Suppressor macrophage treated with lipopolysaccharide for 1 hour (primary cell): Measurements from ENCODE around the gene ELL2.

Experiments
- DNase-seq, 3 donors: peaks; one replicate each; pipeline ENCODE4 v3.0.0-alpha.2; 2020 to 2022

ELL2 gene

DNA sequence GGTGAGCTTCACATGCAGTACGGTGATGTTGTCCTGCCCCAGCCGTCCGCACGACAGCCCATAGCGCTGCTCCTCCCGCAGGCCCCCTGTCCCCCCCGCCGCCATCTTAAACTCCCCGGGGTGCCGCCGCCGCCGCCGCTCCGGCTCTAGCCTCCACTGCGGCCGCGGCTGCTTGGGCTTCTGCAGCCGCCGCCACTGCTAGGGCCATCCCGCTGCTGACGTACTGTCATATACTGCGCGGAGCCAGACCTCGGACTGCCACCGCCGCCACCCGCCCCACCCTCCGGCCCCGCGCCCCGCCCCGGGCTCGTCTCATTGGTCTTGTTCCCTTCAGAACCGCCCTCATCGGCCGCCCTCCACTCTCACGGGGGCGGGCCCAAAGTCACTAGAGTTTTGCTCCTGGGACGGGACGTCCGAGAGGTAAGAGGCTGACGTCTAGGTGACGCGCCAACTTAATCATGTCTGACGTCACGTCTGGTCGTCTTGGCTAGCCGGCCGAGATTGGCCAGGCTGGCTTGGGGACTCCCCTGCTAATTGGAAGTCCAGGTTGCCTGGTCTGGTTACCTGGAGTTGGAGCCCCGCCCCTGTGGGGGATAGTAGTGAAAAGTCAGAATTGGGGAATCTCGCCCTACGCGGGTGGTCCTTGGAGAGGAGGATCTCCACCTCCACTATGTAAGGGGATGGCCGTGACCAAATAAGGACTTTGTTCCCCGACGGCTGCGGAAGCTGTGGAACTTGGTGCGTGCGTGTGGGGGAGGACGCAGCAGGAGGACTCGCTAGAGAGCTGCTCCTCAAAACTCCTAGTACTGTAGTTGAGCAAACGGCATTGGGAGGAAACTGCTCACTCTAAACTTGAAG is at the start of gene ELL2:
Gene ELL2 (minus strand): TSS at position 235 of the 858 bp plus-strand sequence. CDS start 130 bp downstream, at position 105.
- DNase-seq = peak; percentile 100

DNA sequence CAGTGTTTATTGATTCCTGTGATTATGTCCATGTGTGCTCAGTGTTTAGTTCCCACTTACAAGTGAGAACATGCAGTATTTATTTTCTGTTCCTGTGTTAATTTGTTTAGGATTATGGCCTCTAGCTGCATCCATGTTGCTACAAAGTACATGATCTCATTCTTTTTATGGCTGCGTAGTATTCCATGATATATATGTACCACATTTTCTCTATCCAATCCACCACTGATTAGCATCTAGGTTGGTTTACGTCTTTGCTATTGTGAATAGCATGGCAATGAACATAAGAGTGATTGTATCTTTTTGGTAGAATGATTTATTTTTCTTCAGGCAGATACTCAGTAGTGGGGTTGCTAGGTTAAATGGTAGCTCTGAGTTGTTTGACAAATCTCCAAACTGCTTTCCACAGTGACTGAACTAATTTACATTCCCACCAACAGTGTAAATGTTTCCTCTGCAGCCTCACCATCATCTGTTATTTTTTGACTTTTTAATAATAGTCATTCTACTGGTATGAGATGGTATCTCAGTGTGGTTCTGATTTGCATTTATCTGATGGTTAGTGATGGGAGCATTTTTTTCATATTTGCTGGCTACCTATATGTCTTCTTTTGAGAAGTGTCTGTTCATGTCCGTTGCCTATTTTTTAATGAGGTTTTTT is 47.5 kb upstream of the ELL2 start:
- no peak for DNase-seq

DNA sequence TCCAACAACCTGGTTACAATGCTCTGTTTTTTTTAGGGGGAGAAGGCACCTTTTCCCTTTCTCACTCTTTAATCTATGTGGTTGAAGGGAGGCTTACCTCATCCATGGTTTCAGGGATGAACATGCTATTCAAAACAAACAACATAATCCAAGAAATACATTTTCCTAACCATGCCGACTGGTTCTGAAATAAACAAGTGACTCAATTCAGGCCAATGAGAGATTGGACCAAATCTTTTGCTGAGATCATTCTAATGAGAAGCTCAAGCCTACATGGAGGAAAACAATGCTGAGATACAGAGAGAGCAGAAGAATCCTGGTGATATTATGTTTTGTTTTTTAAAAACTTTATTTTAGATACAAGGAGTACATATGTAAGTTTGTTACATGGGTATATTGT is 46.8 kb upstream of the ELL2 start:
- DNase-seq = no peak

- no peak for DNase-seq
Measured at GRCh38 chr5:96007051-96007450, 45.4 kb upstream of the ELL2 start.

DNA sequence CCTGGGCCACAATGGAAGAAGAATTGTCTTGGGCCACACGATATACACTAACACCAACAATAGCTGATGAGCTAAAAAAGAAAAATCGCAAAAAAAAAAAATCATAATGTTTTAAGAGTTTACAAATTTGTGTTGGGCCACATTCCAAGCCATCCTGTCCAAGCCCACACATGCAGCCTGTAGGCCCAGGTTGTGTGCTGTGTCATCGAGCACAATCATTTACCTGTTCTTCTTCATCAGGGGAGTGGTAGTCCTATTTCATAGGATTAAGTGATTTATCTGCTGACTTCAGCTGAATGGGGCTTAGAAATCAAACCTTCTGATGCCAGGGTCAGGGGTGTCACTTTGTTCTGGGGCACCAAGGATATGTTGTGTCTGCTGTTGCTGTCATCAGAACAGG is 44.6 kb upstream of the ELL2 start:
- DNase-seq = no peak

- no peak for DNase-seq
Measured at GRCh38 chr5:96004754-96005153, 43.1 kb upstream of the ELL2 start.

GRCh38 chr5:96004087-96004486 is 42.4 kb upstream of the ELL2 start:
- no peak for DNase-seq

- no peak for DNase-seq
Measured at GRCh38 chr5:96001262-96001661, 39.6 kb upstream of the ELL2 start.

GRCh38 chr5:96000308-96000707 is 38.7 kb upstream of the ELL2 start:
- no peak for DNase-seq

- DNase-seq = no peak
Measured at GRCh38 chr5:95996904-95997723, 35.5 kb upstream of the ELL2 start.

DNA sequence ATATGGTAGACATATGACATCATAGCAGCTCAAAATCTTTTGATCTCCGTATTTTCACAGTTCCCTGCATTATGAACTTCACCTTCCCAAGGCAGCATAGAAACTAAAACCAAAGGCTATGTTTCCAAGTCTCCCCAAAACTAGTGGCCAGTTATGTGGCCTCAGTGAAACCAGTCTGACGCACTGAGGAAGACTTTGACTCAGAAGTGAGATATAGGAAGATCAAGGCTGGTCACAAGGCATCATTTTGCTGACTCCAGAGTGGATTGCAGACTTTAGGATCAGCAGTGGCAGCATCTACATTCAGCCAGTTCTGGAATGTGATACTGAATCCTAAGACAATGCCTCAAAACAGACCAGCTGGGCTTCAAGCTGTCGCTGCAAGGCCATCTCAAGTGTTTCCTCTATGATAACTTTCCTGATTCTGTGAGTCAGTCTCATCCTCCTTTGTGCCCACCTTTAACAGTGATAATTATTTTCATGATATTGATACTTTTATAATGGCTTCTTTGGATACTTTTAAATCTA is 34.4 kb upstream of the ELL2 start:
- no peak for DNase-seq

DNA sequence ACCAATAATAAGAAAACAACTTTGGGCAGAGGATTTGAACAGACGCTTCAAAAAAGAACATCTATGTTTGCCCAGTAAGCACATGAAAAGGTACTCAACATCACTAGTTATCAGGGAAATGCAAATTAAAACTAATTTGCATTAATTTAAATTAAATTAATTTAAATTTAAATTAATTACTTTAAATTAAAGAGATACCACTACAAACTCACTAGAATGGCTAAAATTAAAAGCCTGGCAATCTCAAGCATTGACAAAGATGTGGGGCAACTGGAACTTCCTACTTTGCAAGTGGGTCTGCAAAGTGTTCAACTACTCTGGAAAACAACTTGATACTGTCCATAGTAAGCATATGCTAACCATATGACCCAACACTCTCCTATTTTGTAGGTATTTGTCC is 32.1 kb upstream of the ELL2 start:
- DNase-seq = no peak

- no peak for DNase-seq
Measured at GRCh38 chr5:95993266-95993665, 31.6 kb upstream of the ELL2 start.

GRCh38 chr5:95989283-95990048 is 27.8 kb upstream of the ELL2 start:
- DNase-seq = no peak

GRCh38 chr5:95988877-95989276 is 27.2 kb upstream of the ELL2 start:
- DNase-seq = no peak

- no peak for DNase-seq
Measured at GRCh38 chr5:95988094-95988493, 26.4 kb upstream of the ELL2 start.

DNA sequence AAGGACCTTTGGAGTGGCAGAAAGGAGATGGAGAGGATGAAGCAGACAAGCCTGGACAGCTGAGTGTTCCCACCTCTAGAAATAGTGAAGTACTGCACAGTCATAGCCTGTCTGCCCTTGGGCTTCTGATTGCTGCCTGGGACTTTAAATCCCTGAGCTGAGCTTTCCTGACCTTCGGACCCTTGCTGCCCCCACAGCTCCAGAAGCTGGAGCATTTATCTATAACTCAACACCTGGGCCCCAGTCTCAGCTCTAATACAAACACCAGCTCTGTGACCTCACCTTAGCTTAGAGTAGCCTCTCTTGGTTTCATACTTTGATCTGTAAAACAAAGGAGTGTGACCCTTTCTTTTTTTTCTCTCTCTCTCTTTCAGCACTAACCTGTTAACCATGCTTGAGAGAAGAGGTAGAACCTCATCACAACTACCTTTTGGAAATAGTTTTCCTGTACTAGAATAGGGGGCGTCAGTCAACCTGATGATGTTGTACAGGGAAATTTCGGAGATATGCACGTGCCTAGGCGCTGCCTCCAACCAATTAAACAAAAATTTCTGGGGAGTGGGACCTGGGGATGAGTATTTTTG is 25.4 kb upstream of the ELL2 start:
- no peak for DNase-seq

- no peak for DNase-seq
Measured at GRCh38 chr5:95986001-95986400, 24.4 kb upstream of the ELL2 start.

DNA sequence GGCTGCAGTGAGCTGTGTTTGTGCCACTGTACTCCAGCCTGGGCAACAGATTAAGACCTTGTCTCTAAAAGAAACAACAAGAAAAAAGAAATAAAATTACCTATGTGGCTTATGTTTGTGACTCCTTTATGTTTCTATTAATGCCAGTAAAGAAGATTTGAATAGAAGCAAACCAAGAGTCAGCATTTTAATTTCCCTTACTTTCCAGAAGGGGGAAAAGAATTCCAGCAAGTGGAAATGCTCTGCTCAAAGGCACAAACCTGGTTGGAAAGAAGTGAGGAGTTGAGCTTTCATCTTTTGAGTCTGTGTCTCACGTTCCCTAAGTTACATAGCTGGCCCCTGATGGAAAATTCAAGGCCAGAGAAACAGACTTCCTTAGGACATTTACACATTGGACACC is 23.6 kb upstream of the ELL2 start:
- DNase-seq = no peak

- no peak for DNase-seq
Measured at GRCh38 chr5:95984287-95984938, 22.8 kb upstream of the ELL2 start.

DNA sequence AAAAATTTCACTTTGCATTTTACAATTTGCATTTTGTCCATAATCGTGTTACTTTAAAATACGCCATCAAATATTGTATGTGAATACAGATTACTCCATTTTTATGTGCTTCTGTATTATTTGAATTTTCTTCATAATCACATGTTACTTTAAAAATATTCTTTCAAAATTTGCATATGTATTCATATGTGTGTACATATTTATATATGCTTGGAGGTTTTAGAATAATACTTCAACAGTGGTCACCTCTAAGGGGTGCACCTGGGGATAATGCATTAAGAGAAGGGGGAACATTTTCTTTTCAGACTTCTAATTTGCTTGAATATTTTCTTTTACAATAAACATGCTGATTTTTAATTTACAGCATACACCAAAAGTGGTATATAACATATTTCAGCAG is 21.9 kb upstream of the ELL2 start:
- DNase-seq = no peak

DNA sequence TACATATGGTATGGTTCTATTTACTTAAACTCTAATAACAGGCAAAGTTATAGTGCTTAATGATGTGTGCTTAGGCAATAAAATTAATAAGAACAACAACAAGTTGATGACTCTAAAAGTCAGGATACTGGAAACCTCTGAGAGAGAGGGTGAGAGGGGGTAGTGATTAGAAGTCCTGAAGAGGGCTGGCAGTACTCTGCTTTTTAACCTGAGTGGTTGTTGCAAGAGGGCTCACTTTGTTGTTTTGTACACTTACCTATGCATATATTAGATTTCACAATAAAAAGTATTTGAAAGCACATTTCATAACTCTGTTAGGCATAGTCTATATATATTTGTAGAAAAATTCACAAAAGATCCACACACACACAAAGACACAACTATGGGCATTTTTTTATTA is 21.4 kb upstream of the ELL2 start:
- DNase-seq = no peak
